Esophagus mucosa (tissue), 1 donor: Measurements from ENCODE around the gene ARHGAP24. TPM values are rescaled to one million over a fixed set of nuclear protein-coding genes. Genes with fewer than 3 reads are reported as not detected.

Experiments used
- ATAC-seq: fragments of 200-7000 bp; cut with Tn5 transposase; one replicate; pipeline ENCODE4 v1.9.1; 2020
- total RNA-seq: library from RNA; stranded (reverse); gene quantifications from one replicate; pipeline ENCODE4 v1.2.4, GENCODE V29; 2023
- donor health status: DM: yes; HTN: yes; CAD: no.

ARHGAP24 gene
- total RNA-seq, 1 donor from 2014 or later: 6.1 TPM

- no peak for ATAC-seq
These were observed 444.4 kb downstream of the ARHGAP24 start for GRCh38 chr4:85919200-85919887.

GRCh38 chr4:85925071-85925470, 450.1 kb downstream of the ARHGAP24 start:
- ATAC-seq: no peak

GRCh38 chr4:85928775-85929591, 454.0 kb downstream of the ARHGAP24 start:
- peak; percentile 96 for ATAC-seq

GRCh38 chr4:85929961-85930665, 455.2 kb downstream of the ARHGAP24 start:
- no peak for ATAC-seq

- no peak for ATAC-seq
These were observed 457.7 kb downstream of the ARHGAP24 start for GRCh38 chr4:85932500-85933290.

- no peak for ATAC-seq
These were observed 458.3 kb downstream of the ARHGAP24 start for GRCh38 chr4:85933291-85933640.

- ATAC-seq: no peak
These were observed 462.6 kb downstream of the ARHGAP24 start for GRCh38 chr4:85937507-85937906.

- no peak for ATAC-seq
These were observed 463.1 kb downstream of the ARHGAP24 start for GRCh38 chr4:85938062-85938461.

- ATAC-seq: no peak
These were observed 464.0 kb downstream of the ARHGAP24 start for GRCh38 chr4:85938902-85939301.

GRCh38 chr4:85939595-85939994, 464.6 kb downstream of the ARHGAP24 start:
- no peak for ATAC-seq

GRCh38 chr4:85940151-85940550, 465.2 kb downstream of the ARHGAP24 start:
- no peak for ATAC-seq

GRCh38 chr4:85942107-85942506, 467.2 kb downstream of the ARHGAP24 start:
- no peak for ATAC-seq

GRCh38 chr4:85946821-85947220, 471.9 kb downstream of the ARHGAP24 start:
- ATAC-seq: no peak

GRCh38 chr4:85951099-85951498, 476.1 kb downstream of the ARHGAP24 start:
- no peak for ATAC-seq

GRCh38 chr4:85952528-85952927, 477.6 kb downstream of the ARHGAP24 start:
- no peak for ATAC-seq

- no peak for ATAC-seq
These were observed 478.2 kb downstream of the ARHGAP24 start for GRCh38 chr4:85952972-85953650.

- peak; percentile 72 for ATAC-seq
These were observed 478.7 kb downstream of the ARHGAP24 start for GRCh38 chr4:85953651-85954018.

- ATAC-seq: no peak
These were observed 480.8 kb downstream of the ARHGAP24 start for GRCh38 chr4:85955620-85956292.

GRCh38 chr4:85956293-85956945, 481.5 kb downstream of the ARHGAP24 start:
- ATAC-seq: no peak

GRCh38 chr4:85961887-85962286, 486.9 kb downstream of the ARHGAP24 start:
- ATAC-seq: no peak

- no peak for ATAC-seq
These were observed 488.3 kb downstream of the ARHGAP24 start for GRCh38 chr4:85963231-85963630.
